AG04450 (cell line): Measurements from ENCODE around the gene RNF126. TPM values are rescaled to one million over a fixed set of nuclear protein-coding genes. Genes with fewer than 3 reads are reported as not detected.
"Not testable (repeated sequence)": the region's sequence is repeated elsewhere in the genome, so short reads cannot be mapped to it uniquely, and the experiment has no call there.

ENCODE experiments used
- CTCF ChIA-PET: fragments of 300-600, 350-600 bp; formaldehyde crosslinking; extraction: SDS; loops from one replicate; lab custom pipeline; 2022; ENCODE audit warnings: antibody characterized with exemption, inconsistent platforms; lab: Charles Lee
- POLR2A ChIA-PET: fragments of 350-600 bp; formaldehyde crosslinking; extraction: SDS; loops from one replicate; lab custom pipeline; 2021; ENCODE audit warnings: antibody characterized with exemption, inconsistent platforms; lab: Yijun Ruan, JAX
- DNase-seq: peaks from one replicate; pipeline ENCODE4 v3.0.0-alpha.2; 2011; ENCODE audit warnings: low read depth, low spot score
- H3K27ac ChIP-seq: one replicate; pipeline ENCODE4 v1.5.1; 2012; ENCODE audit warnings: low read depth, low read length, control low read depth
- H3K27me3 ChIP-seq: one replicate; pipeline ENCODE4 v1.6.0; 2012; ENCODE audit warnings: low read length; ENCODE audit not compliant: control insufficient read depth, insufficient read depth
- H3K4me3 ChIP-seq: 2 replicates; pipeline ENCODE4 v1.5.1; 2011; ENCODE audit warnings: mild to moderate bottlenecking, low read depth, low read length, control low read depth
- H3K9me3 ChIP-seq: 2 replicates; pipeline ENCODE4 v1.5.1; 2012; ENCODE audit warnings: low read length; ENCODE audit not compliant: control insufficient read depth, insufficient read depth
- polyA plus RNA-seq: library from polyadenylated mRNA; depleted of rRNA; stranded (reverse); fragments of >200 nt; gene quantifications from 2 replicates; pipeline ENCODE4 v1.2.3, GENCODE V29; 2011
- TF ChIP-seq, protein P1 (sequence below): IDR thresholded peaks from 2 replicates; pipeline ENCODE4 v1.5.1; 2011; ENCODE audit warnings: low read depth, low read length, control low read depth, inconsistent platforms

Gene RNF126
- polyA plus RNA-seq, 1 experiment = 1.7 TPM

DNA sequence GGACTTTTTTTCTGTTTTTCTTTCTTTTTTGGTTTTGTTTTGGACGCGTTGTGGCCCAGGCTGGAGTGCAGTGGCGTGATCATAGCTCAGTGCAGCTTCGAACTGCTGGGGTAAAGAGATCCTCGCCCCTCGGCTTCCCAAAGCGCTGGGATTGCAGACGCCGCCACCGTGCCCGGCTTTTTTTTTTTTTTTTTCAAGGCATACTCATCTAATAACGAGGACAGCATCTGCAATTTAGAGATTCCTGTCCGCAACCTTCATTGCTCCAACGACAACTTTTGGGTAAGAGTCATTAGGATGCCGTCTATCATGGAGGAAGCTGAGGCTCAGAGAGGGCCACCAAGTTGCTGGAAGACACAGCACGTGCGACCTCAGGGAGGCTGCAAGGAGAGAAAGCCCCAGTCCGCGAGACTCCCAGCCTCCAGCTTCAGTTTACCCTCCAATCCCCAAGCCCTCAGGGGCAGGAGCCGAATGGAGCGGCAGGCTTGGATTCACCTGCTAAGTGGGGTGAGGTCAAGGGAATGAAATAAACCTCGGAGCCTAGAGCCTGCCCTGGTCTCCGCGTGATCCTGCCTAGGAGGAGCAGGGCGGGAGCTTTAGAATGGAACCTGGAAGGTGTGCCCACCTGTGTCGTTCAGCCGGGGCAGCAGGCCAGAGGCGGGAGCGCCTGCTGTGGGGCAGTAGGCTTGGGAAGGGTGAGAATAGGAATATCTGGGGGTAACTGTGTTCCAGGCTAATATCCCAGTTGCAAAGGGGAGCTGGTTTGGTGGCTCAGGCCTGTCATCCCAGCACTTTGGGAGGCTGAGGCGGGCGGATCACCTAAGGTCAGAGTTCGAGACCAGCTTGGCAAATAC is 29.0 kb downstream of the RNF126 start:
- Histone ChIP-seq H3K9me3 (no peaks in the 10 kb centered on the region; the same call in 1 of the 2 replicates), H3K27me3 (no peaks in the 10 kb centered on the region), H3K27ac (no peak overlapping the region), H3K4me3 (peak overlapping the region; percentile 68)
- no peak for DNase-seq
- ChIA-PET POLR2A (interaction anchor here (0.6 to 1.0 kb wide), 2 partner anchors 13 to 47 kb away, joined by 4 read pairs; no protein-coding TSS in a partner anchor), CTCF (no interaction called here)
- TF ChIP-seq, protein P1, sequence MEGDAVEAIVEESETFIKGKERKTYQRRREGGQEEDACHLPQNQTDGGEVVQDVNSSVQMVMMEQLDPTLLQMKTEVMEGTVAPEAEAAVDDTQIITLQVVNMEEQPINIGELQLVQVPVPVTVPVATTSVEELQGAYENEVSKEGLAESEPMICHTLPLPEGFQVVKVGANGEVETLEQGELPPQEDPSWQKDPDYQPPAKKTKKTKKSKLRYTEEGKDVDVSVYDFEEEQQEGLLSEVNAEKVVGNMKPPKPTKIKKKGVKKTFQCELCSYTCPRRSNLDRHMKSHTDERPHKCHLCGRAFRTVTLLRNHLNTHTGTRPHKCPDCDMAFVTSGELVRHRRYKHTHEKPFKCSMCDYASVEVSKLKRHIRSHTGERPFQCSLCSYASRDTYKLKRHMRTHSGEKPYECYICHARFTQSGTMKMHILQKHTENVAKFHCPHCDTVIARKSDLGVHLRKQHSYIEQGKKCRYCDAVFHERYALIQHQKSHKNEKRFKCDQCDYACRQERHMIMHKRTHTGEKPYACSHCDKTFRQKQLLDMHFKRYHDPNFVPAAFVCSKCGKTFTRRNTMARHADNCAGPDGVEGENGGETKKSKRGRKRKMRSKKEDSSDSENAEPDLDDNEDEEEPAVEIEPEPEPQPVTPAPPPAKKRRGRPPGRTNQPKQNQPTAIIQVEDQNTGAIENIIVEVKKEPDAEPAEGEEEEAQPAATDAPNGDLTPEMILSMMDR = no peak

DNA sequence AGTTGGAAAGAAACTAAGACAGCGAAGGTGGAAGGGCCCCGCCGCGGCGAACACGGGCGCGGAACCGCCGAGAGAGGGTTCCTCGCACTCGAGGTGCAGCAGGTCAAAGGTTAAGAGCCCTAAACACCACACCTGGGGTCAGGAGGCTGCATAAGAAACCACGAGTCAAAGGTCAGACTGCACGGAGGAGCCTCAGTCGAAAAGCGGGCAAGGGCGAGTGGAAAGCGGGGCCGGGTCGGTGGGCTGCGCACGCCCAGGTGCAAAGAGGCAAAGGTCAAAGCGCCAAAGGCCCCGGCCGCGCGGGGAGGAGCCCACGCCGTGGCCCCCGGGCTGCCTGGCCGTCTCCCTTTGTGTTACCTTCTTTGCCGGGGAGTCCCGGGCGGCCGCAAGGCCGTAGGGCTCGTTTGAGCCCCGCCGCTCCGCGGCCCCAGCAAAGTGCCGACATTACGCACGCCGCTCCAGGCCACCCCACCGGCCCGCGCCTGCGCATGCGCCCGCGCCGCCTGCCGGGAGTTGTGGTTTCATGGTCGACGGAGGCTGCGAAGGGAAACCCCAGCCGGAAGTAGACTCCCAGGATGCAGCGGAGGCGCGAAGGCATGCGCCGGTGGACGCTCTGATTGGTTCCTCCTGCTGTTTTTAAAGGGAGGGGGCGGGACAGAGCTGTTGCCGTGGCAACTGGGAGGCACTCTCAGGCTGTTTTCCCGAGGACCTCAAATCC is 29.8 kb downstream of the RNF126 start, which contains the start of gene POLRMT:
POLRMT (minus strand) TSS at position 470 of the 718 bp plus-strand sequence; CDS start at position 445, 25 bp downstream.
- POLR2A ChIA-PET = interaction anchor here (0.6 to 1.0 kb wide), 2 partner anchors 14 to 48 kb away, joined by 4 read pairs; no protein-coding TSS in a partner anchor
- peak within 1 kb of the TSS; percentile 31 for H3K27ac ChIP-seq
- CTCF ChIA-PET = no interaction called here
- DNase-seq = peak; percentile 96
- no peaks in the 10 kb centered on the region; the same call in 1 of the 2 replicates for H3K9me3 ChIP-seq
- TF ChIP-seq, protein P1 = no peak
- no peaks in the 10 kb centered on the region for H3K27me3 ChIP-seq
- H3K4me3 ChIP-seq = peak within 1 kb of the TSS; percentile 87

DNA sequence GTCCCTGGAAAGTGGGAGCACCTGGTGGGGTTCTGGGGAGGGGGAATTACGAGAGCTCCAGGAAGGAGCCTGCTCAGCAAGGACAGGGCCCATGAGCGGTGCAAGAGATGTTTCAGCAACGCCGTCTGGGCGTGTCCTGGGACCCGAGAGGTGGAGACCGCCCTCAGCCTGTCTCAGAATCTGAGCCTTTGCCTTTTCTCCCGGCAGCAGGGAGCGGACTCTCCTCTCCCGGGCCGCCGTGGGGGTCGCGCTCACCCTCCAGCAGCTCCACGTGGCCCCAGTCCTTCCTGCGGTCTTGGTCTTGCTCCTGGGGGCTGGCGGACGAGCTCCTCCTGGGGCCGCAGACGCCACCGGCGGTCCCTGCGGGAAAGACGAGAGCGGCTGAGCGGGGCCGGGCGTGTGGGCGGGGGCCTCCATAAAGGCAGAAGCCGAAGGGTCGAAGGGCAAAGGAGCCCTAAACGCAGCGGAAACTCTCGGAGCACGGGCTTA is 30.4 kb downstream of the RNF126 start:
- CTCF ChIA-PET = interaction anchor here (0.8 kb wide), 1 partner anchor 46 kb away, joined by 4 read pairs; no protein-coding TSS in a partner anchor

DNA sequence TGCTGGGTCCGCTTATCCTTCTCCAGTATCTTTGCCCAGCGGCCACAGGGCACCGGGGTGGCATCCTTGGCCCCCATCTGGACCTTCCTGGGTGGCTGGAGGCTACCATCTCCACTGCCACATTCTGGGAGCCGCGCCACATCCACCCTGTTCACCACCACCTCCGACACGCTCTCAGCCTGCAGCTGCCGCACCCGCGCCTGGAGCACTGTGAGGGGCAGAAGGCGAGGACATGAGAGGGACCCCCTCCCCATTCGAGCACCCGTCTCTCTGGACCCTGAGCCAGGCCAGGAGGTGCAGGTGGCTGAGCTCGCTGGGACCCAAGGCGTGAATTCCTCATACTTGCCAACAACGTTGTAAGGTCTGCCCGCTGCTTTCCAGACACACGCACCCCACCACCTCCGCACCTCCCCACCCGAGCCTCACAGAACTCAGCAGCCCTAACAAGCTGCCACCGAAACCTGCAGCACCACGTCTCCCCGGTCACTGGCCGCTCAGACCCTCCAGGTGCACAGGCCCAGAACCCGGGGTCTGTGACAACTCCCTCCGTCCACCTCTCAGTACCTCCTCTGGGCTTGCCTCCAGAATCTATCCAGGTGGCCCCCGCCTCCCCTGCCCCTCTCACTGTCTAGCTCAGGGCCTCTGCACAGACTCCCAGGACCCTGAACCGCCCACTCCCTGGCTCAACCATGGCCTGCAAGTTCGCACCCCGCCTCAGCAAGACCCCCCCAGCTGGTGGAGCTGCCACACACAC is 32.9 kb downstream of the RNF126 start:
- no peak overlapping the region for H3K4me3 ChIP-seq
- POLR2A ChIA-PET = interaction anchor here (0.6 kb wide), 1 partner anchor 903 kb away, joined by 5 read pairs; no protein-coding TSS in a partner anchor
- CTCF ChIA-PET = no interaction called here
- no peaks in the 10 kb centered on the region for H3K27me3 ChIP-seq
- TF ChIP-seq, protein P1 = no peak
- DNase-seq = no peak
- H3K27ac ChIP-seq = no peak overlapping the region
- no peaks in the 10 kb centered on the region; the same call in 1 of the 2 replicates for H3K9me3 ChIP-seq

More for the DNA sequence above, 30.4 kb downstream of the RNF126 start:
- Histone ChIP-seq H3K27ac (peak overlapping the region; percentile 31), H3K27me3 (no peaks in the 10 kb centered on the region), H3K9me3 (no peaks in the 10 kb centered on the region; the same call in 1 of the 2 replicates), H3K4me3 (peak overlapping the region; percentile 87)
- DNase-seq = no peak
- POLR2A ChIA-PET = no interaction called here
- TF ChIP-seq, protein P1 = no peak

DNA sequence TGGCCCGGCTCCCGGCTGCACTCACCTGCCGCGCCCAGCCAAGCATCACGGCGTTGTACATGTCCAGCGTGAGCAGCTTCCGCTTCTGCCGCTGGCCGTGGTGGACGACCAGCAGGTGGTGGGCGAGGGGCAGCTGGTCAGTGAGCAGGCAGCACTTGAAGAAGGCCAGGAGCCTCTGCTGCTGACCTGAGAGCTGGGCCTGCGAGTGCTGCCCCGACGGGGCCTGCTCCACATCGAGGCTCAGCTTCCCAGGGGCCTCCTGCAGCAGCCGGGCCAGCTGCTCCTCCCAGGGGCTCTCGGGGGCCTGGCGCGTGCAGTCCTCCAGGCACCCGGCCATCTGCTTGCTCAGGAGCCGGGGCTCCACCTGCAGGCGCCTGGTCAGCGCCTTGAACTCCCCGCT is 33.5 kb downstream of the RNF126 start:
- DNase-seq, CTCF ChIA-PET, H3K27me3 ChIP-seq, POLR2A ChIA-PET, H3K27ac ChIP-seq, H3K4me3 ChIP-seq, H3K9me3 ChIP-seq: not testable (repeated sequence)
